ENCODE data around the gene MYO10.

GRCh38 chr5:16666130-16666882, 269.8 kb downstream of the MYO10 start:
- TF ChIP-seq CTCF (IDR thresholded peaks at IDR 0.05) (no peak), EP300 (IDR thresholded peaks at IDR 0.05) (no peak)
